CD14-positive monocyte (primary cell): ENCODE results near the gene RIOK3. TPM values are rescaled to one million over a fixed set of nuclear protein-coding genes. Genes with fewer than 3 reads are reported as not detected.

Experiments used
- DNase-seq, 3 donors: peaks; one replicate each; pipeline ENCODE4 v3.0.0-alpha.2; 2011 to 2022
- H2AFZ ChIP-seq: 2 replicates; pipeline ENCODE4 v1.6.0; 2012; ENCODE audit warnings: mild to moderate bottlenecking, low read depth, low read length, inconsistent platforms; ENCODE audit not compliant: insufficient read depth, poor library complexity, severe bottlenecking
- H3K27ac ChIP-seq, 2 donors: 1 replicate in 1 of 2; 2 replicates in 1 of 2; pipeline ENCODE4 v1.5.1; 2012 to 2013; ENCODE audit warnings: low read length in 2 of 2, control low read depth in 1 of 2, inconsistent platforms in 1 of 2, low read depth in 1 of 2, mild to moderate bottlenecking in 1 of 2
- H3K27me3 ChIP-seq, 2 donors: one replicate each; pipeline versions ENCODE4 v1.6.0 to v1.6.1; 2011 to 2013; ENCODE audit warnings: low read length in 2 of 2; ENCODE audit not compliant: control insufficient read depth in 2 of 2, insufficient read depth in 2 of 2
- H3K36me3 ChIP-seq, 2 donors: replicated peaks in 1 of 2; 1 replicate in 1 of 2; 2 replicates in 1 of 2; pipeline versions ENCODE4 v1.5.1 to v1.6.1; 2012 to 2013; ENCODE audit warnings: low read length in 2 of 2, control low read depth in 1 of 2, inconsistent platforms in 1 of 2, mild to moderate bottlenecking in 1 of 2; ENCODE audit not compliant: insufficient read depth in 2 of 2, control insufficient read depth in 1 of 2
- H3K4me1 ChIP-seq, 2 donors: 1 replicate in 1 of 2; 2 replicates in 1 of 2; pipeline versions ENCODE4 v1.5.1 to v1.6.1; 2012 to 2013; ENCODE audit warnings: low read length in 2 of 2, control low read depth in 1 of 2, inconsistent platforms in 1 of 2, mild to moderate bottlenecking in 1 of 2, moderate library complexity in 1 of 2; ENCODE audit not compliant: insufficient read depth in 2 of 2, control insufficient read depth in 1 of 2
- H3K4me2 ChIP-seq: replicated peaks from 2 replicates; pipeline ENCODE3; 2012; ENCODE audit warnings: low read length, moderate library complexity, mild to moderate bottlenecking; ENCODE audit not compliant: poor library complexity, severe bottlenecking; ENCODE audit errors: extremely low read depth
- H3K4me3 ChIP-seq, 3 experiments: fragments of 200-600 bp in 1 of 3; sonication (generic) in 1 of 3; replicated peaks in 1 of 3; 1 replicate in 2 of 3; 2 replicates in 1 of 3; pipeline ENCODE4 v1.5.1; 2011 to 2013; ENCODE audit warnings: low read length in 3 of 3, mild to moderate bottlenecking in 3 of 3, control low read depth in 2 of 3, low read depth in 2 of 3, inconsistent platforms in 1 of 3, moderate library complexity in 1 of 3
- H3K79me2 ChIP-seq: 2 replicates; pipeline ENCODE4 v1.6.0; 2012; ENCODE audit warnings: mild to moderate bottlenecking, control low read depth, inconsistent platforms, low read length, moderate library complexity; ENCODE audit not compliant: insufficient read depth
- H3K9ac ChIP-seq: 2 replicates; pipeline ENCODE4 v1.6.0; 2017; ENCODE audit warnings: low read length, mild to moderate bottlenecking; ENCODE audit not compliant: insufficient read depth, poor library complexity, severe bottlenecking
- H3K9me3 ChIP-seq, 2 donors: replicated peaks in 1 of 2; 1 replicate in 1 of 2; 2 replicates in 1 of 2; pipeline versions ENCODE4 v1.5.1 to v1.6.1; 2012 to 2013; ENCODE audit warnings: low read length in 2 of 2, control low read depth in 1 of 2; ENCODE audit not compliant: control insufficient read depth in 1 of 2, insufficient read depth in 1 of 2
- H4K20me1 ChIP-seq: 2 replicates; pipeline ENCODE4 v1.6.0; 2012; ENCODE audit warnings: mild to moderate bottlenecking, low read length, control low read depth, moderate library complexity; ENCODE audit not compliant: insufficient read depth
- H3K27ac Mint-ChIP-seq, 7 donors: one replicate each; pipeline ENCODE4 v1.8.0; 2020; ENCODE audit warnings: mild to moderate bottlenecking in 7 of 7, mixed read lengths in 7 of 7, moderate library complexity in 6 of 7, inconsistent platforms in 2 of 7
- H3K27me3 Mint-ChIP-seq, 3 donors: one replicate each; pipeline ENCODE4 v1.8.0; 2021 to 2022; ENCODE audit warnings: low read depth in 3 of 3, mild to moderate bottlenecking in 3 of 3, mixed read lengths in 3 of 3, moderate library complexity in 3 of 3, inconsistent platforms in 1 of 3
- H3K36me3 Mint-ChIP-seq, 2 donors: one replicate each; pipeline ENCODE4 v1.8.0; 2020; ENCODE audit warnings: mixed read lengths in 2 of 2, inconsistent platforms in 1 of 2, mild to moderate bottlenecking in 1 of 2
- H3K4me1 Mint-ChIP-seq: one replicate; pipeline ENCODE4 v1.8.0; 2020; ENCODE audit warnings: mild to moderate bottlenecking, mixed read lengths
- H3K4me3 Mint-ChIP-seq, 2 donors: one replicate each; pipeline ENCODE4 v1.8.0; 2020; ENCODE audit warnings: mild to moderate bottlenecking in 2 of 2, mixed read lengths in 2 of 2, moderate library complexity in 1 of 2
- H3K9me3 Mint-ChIP-seq, 7 donors: one replicate each; pipeline ENCODE4 v1.8.0; 2020 to 2022; ENCODE audit warnings: mixed read lengths in 7 of 7, mild to moderate bottlenecking in 6 of 7, moderate library complexity in 6 of 7, inconsistent platforms in 2 of 7
- WGBS: methylation state at CpG from one replicate; pipeline ENCODE4 v1.1.5; 2013; ENCODE audit warnings: missing lambda C conversion rate; ENCODE audit not compliant: insufficient coverage; 5-methylcytosine and 5-hydroxymethylcytosine counted together
- intact Hi-C, 2 donors: fragments of 100-400 bp; cut with micrococcal nuclease; formaldehyde crosslinking; loops; one replicate each; pipeline versions ENCODE4 v1.15.0 to v1.15.1; 2023
- polyA plus RNA-seq, 3 donors: library from polyadenylated mRNA; depleted of rRNA in 1 of 3; unstranded in 2 of 3; stranded (reverse) in 1 of 3; fragments of 300-500 nt in 2 of 3; fragments of >200 nt in 1 of 3; fragmentation: Illumina TruSeq in 2 of 3; gene quantifications; 1 replicate in 2 of 3; 2 replicates in 1 of 3; pipeline ENCODE4 v1.2.3, GENCODE V29; 2012 to 2021
- TF ChIP-seq, protein P1 (sequence below): fragments of 200-600 bp; IDR thresholded peaks from one replicate; pipeline ENCODE4 v1.8.0; 2022; ENCODE audit warnings: antibody characterized with exemption, mild to moderate bottlenecking

RIOK3 gene
- polyA plus RNA-seq, 3 donors, result 50.9 to 79.7 (median 62.2) TPM

DNA sequence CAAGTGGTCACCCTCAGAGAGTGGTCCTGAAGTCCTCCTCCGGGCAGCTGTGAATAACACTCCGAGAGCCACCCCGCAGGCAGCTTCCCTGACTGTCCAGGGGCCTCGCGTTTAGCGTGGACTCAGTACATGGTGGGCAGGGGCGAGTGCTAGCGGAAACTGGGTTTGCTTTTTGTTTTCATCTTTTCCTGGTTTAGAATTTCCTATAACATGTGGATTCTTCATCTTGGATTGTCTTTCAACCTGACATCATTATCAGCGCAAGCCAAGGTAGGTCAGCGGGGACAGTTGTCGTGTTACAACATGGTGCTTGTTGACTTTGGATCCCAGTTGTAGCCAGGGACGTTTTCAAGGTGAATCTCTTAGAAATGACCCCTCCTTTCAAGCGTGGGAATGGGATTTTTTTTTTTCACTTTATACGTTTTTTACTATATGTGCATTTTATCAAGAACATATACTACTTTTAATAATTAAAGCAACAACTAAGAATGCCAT is 71.2 kb downstream of the RIOK3 start:
- Histone ChIP-seq H4K20me1 (peaks cover 46% of the 10 kb centered on the region), H3K4me1 (peaks cover 26 to 31% of the 10 kb centered on the region in 2 donors), H3K36me3 (peaks cover 81 to 91% of the 10 kb centered on the region in 2 donors), H3K4me2 (no peak overlapping the region), H3K4me3 (no peak overlapping the region), H3K9me3 (no peaks in the 10 kb centered on the region), H3K79me2 (no peaks in the 10 kb centered on the region), H3K9ac (no peak overlapping the region), H3K27me3 (no peaks in the 10 kb centered on the region), H3K27ac (peak overlapping the region in 1 of 2 donors; percentile 57), H2AFZ (no peak overlapping the region)
- Mint-ChIP-seq H3K27ac (peak overlapping the region; percentile 56 to 89 (median 78)), H3K4me3 (no peak overlapping the region), H3K9me3 (no peaks in the 10 kb centered on the region), H3K27me3 (no peaks in the 10 kb centered on the region), H3K36me3 (peaks cover 82 to 87% of the 10 kb centered on the region in 2 donors), H3K4me1 (peaks cover 29% of the 10 kb centered on the region)
- DNase-seq, result no peak
- WGBS, result 97% methylated on average over 10 of the region's 14 CpGs
- TF ChIP-seq, protein P1, sequence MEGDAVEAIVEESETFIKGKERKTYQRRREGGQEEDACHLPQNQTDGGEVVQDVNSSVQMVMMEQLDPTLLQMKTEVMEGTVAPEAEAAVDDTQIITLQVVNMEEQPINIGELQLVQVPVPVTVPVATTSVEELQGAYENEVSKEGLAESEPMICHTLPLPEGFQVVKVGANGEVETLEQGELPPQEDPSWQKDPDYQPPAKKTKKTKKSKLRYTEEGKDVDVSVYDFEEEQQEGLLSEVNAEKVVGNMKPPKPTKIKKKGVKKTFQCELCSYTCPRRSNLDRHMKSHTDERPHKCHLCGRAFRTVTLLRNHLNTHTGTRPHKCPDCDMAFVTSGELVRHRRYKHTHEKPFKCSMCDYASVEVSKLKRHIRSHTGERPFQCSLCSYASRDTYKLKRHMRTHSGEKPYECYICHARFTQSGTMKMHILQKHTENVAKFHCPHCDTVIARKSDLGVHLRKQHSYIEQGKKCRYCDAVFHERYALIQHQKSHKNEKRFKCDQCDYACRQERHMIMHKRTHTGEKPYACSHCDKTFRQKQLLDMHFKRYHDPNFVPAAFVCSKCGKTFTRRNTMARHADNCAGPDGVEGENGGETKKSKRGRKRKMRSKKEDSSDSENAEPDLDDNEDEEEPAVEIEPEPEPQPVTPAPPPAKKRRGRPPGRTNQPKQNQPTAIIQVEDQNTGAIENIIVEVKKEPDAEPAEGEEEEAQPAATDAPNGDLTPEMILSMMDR, result no peak
- intact Hi-C loops, result no loop called here

- H3K4me1 ChIP-seq, result peaks cover 40 to 46% of the 10 kb centered on the region in 2 donors
- DNase-seq, result no peak
- TF ChIP-seq, protein P1, result no peak
- H3K4me3 ChIP-seq, result no peak overlapping the region
- peaks cover 70 to 91% of the 10 kb centered on the region in 2 donors for H3K36me3 ChIP-seq
- Mint-ChIP-seq H3K36me3 (peaks cover 82 to 87% of the 10 kb centered on the region in 2 donors), H3K4me3 (no peak overlapping the region), H3K27me3 (peaks cover 0 to 1% (median 0%) of the 10 kb centered on the region in 3 donors), H3K4me1 (peaks cover 43% of the 10 kb centered on the region), H3K9me3 (no peaks in the 10 kb centered on the region), H3K27ac (peak overlapping the region in 2 of 7 donors; percentile 63 to 68)
- H3K79me2 ChIP-seq, result no peaks in the 10 kb centered on the region
- no peak overlapping the region for H3K4me2 ChIP-seq
- WGBS, result 100% methylated on average over 4 of the region's 5 CpGs
- no peak overlapping the region for H2AFZ ChIP-seq
- H3K9me3 ChIP-seq, result no peaks in the 10 kb centered on the region
- H3K27me3 ChIP-seq, result no peaks in the 10 kb centered on the region
- no peak overlapping the region for H3K27ac ChIP-seq
- no peak overlapping the region for H3K9ac ChIP-seq
- intact Hi-C loops, result no loop called here
- H4K20me1 ChIP-seq, result peaks cover 60% of the 10 kb centered on the region
These were observed 73.5 kb downstream of the RIOK3 start for GRCh38 chr18:23526501-23527063.
